H1 (cell line): ENCODE results near the gene LRWD1. TPM values are rescaled to one million over a fixed set of nuclear protein-coding genes. Genes with fewer than 3 reads are reported as not detected.

Source experiments
- CTCF ChIA-PET: fragments of 300-600 bp; sonication (Branson Sonifier 250); formaldehyde crosslinking; loops from one replicate; lab custom pipeline; 2021; ENCODE audit not compliant: partially characterized antibody; lab: Charles Lee
- POLR2A ChIA-PET: fragments of 300-600 bp; sonication (Branson Sonifier 250); formaldehyde crosslinking; loops from one replicate; lab custom pipeline; 2021; ENCODE audit warnings: inconsistent platforms; ENCODE audit not compliant: partially characterized antibody; lab: Charles Lee
- DNase-seq, 2 experiments: peaks; one replicate each; pipeline versions ENCODE4 v3.0.0 to v3.0.0-alpha.2; 2010 to 2022; ENCODE audit warnings: low spot score in 2 of 2, low read depth in 1 of 2, mixed read lengths in 1 of 2
- FAIRE-seq: peaks from 2 replicates; lab custom pipeline; 2011; peaks lifted over from hg19 to GRCh38; lab: Jason Lieb, UNC
- H2AFZ ChIP-seq: 2 replicates; pipeline ENCODE4 v1.8.1; 2012; ENCODE audit warnings: low read length, inconsistent platforms
- H2AK5ac ChIP-seq: 2 replicates; pipeline ENCODE4 v1.6.1; 2013; ENCODE audit warnings: low read depth, low read length
- H2BK120ac ChIP-seq: replicated peaks from 2 replicates; pipeline ENCODE3; 2013; ENCODE audit warnings: low read depth, low read length, inconsistent platforms
- H2BK12ac ChIP-seq: 2 replicates; pipeline ENCODE4 v1.6.1; 2013; ENCODE audit warnings: low read depth, low read length
- H2BK15ac ChIP-seq: 2 replicates; pipeline ENCODE4 v1.6.1; 2013; ENCODE audit warnings: low read length
- H2BK20ac ChIP-seq: 2 replicates; pipeline ENCODE4 v1.6.1; 2013; ENCODE audit warnings: low read length
- H2BK5ac ChIP-seq: 2 replicates; pipeline ENCODE4 v1.6.1; 2013; ENCODE audit warnings: low read depth, low read length
- H3K14ac ChIP-seq: 2 replicates; pipeline ENCODE4 v1.6.1; 2013; ENCODE audit warnings: inconsistent platforms; ENCODE audit not compliant: insufficient read length
- H3K18ac ChIP-seq: 2 replicates; pipeline ENCODE4 v1.6.1; 2013; ENCODE audit warnings: low read length; ENCODE audit errors: extremely low read depth
- H3K23ac ChIP-seq: 2 replicates; pipeline ENCODE4 v1.6.1; 2013; ENCODE audit warnings: inconsistent platforms; ENCODE audit not compliant: insufficient read length
- H3K23me2 ChIP-seq: 2 replicates; pipeline ENCODE4 v1.6.1; 2013; ENCODE audit warnings: low read depth, low read length
- H3K27ac ChIP-seq: 2 replicates; pipeline ENCODE4 v1.6.1; 2011; ENCODE audit warnings: low read depth, low read length, inconsistent platforms
- H3K27me3 ChIP-seq, 4 experiments: replicated peaks in 1 of 4; 1 replicate in 1 of 4; 2 replicates in 3 of 4; pipeline versions ENCODE4 v1.6.1 to v1.8.1; 2011 to 2013; ENCODE audit warnings: low read length in 3 of 4, mild to moderate bottlenecking in 3 of 4, inconsistent platforms in 2 of 4, mixed read lengths in 2 of 4, moderate library complexity in 1 of 4; ENCODE audit not compliant: control insufficient read depth in 3 of 4, insufficient read depth in 3 of 4; ENCODE audit errors: extremely low read depth in 1 of 4
- H3K36me3 ChIP-seq, 4 experiments: 2 replicates each; pipeline versions ENCODE4 v1.6.1 to v1.8.1; 2011 to 2013; ENCODE audit warnings: mild to moderate bottlenecking in 4 of 4, low read length in 3 of 4, moderate library complexity in 2 of 4, control low read depth in 1 of 4, inconsistent platforms in 1 of 4; ENCODE audit not compliant: insufficient read depth in 4 of 4, control insufficient read depth in 2 of 4
- H3K4ac ChIP-seq: replicated peaks from 2 replicates; pipeline ENCODE3; 2013; ENCODE audit warnings: low read length, low read depth, mixed read lengths, inconsistent platforms; ENCODE audit not compliant: insufficient read length
- H3K4me1 ChIP-seq, 4 experiments: replicated peaks in 1 of 4; 1 replicate in 1 of 4; 2 replicates in 3 of 4; pipeline versions ENCODE4 v1.6.1 to v1.8.1; 2011 to 2013; ENCODE audit warnings: low read length in 3 of 4, inconsistent platforms in 2 of 4, mixed read lengths in 1 of 4; ENCODE audit not compliant: insufficient read depth in 4 of 4, control insufficient read depth in 3 of 4
- H3K4me2 ChIP-seq, 2 experiments: 2 replicates each; pipeline versions ENCODE4 v1.6.1 to v1.8.1; 2011 to 2013; ENCODE audit warnings: low read depth in 2 of 2, low read length in 2 of 2, control low read depth in 1 of 2, inconsistent platforms in 1 of 2, mild to moderate bottlenecking in 1 of 2; ENCODE audit not compliant: insufficient read depth in 1 of 2
- H3K4me3 ChIP-seq, 4 experiments: fragments of 200-600, 300-600 bp in 1 of 4; sonication (generic), shearing (Covaris generic), sonication (Bioruptor Twin) in 1 of 4; 2 replicates each; pipeline versions ENCODE4 v1.5.1 to v1.8.1; 2011 to 2016; ENCODE audit warnings: low read length in 4 of 4, low read depth in 3 of 4, control low read depth in 2 of 4, inconsistent platforms in 2 of 4, mild to moderate bottlenecking in 2 of 4, mixed read lengths in 1 of 4, moderate library complexity in 1 of 4; ENCODE audit not compliant: insufficient read depth in 2 of 4; ENCODE audit errors: extremely low read depth in 1 of 4
- H3K56ac ChIP-seq: replicated peaks from 2 replicates; pipeline ENCODE3; 2013; ENCODE audit warnings: low read depth, mild to moderate bottlenecking, mixed read lengths, low read length, inconsistent platforms; ENCODE audit not compliant: insufficient read length
- H3K79me1 ChIP-seq: 2 replicates; pipeline ENCODE4 v1.6.1; 2013; ENCODE audit warnings: low read depth, low read length, control low read depth
- H3K79me2 ChIP-seq, 2 experiments: 2 replicates each; pipeline versions ENCODE4 v1.6.1 to v1.8.1; 2012 to 2013; ENCODE audit warnings: low read length in 2 of 2, mild to moderate bottlenecking in 2 of 2, inconsistent platforms in 1 of 2; ENCODE audit not compliant: insufficient read depth in 2 of 2, control insufficient read depth in 1 of 2
- H3K9ac ChIP-seq, 4 experiments: replicated peaks in 1 of 4; 1 replicate in 1 of 4; 2 replicates in 3 of 4; pipeline versions ENCODE4 v1.6.1 to v1.8.1; 2011 to 2013; ENCODE audit warnings: low read depth in 3 of 4, low read length in 3 of 4, control low read depth in 2 of 4, mild to moderate bottlenecking in 2 of 4, moderate library complexity in 2 of 4, inconsistent platforms in 1 of 4; ENCODE audit errors: extremely low read depth in 1 of 4
- H3K9me3 ChIP-seq, 2 experiments: 2 replicates each; pipeline versions ENCODE4 v1.6.1 to v1.8.1; 2012 to 2013; ENCODE audit warnings: mild to moderate bottlenecking in 2 of 2, moderate library complexity in 2 of 2, control low read depth in 1 of 2, inconsistent platforms in 1 of 2, low read depth in 1 of 2, low read length in 1 of 2, mixed read lengths in 1 of 2; ENCODE audit not compliant: insufficient read depth in 2 of 2
- H4K20me1 ChIP-seq, 2 experiments: replicated peaks in 1 of 2; 2 replicates each; pipeline versions ENCODE3 to v1.8.1; 2011 to 2013; ENCODE audit warnings: inconsistent platforms in 2 of 2, low read length in 2 of 2, mild to moderate bottlenecking in 1 of 2; ENCODE audit not compliant: insufficient read depth in 2 of 2, control insufficient read depth in 1 of 2
- H4K5ac ChIP-seq: 2 replicates; pipeline ENCODE4 v1.6.1; 2013; ENCODE audit warnings: low read length, low read depth, mixed read lengths, inconsistent platforms; ENCODE audit not compliant: insufficient read length
- H4K8ac ChIP-seq: 2 replicates; pipeline ENCODE4 v1.8.0; 2013; ENCODE audit warnings: mild to moderate bottlenecking, moderate library complexity, low read length, inconsistent platforms; ENCODE audit not compliant: insufficient read depth; ENCODE audit errors: extremely low read depth
- H4K91ac ChIP-seq: replicated peaks from 2 replicates; pipeline ENCODE3; 2013; ENCODE audit warnings: low read length, mixed read lengths, inconsistent platforms; ENCODE audit not compliant: insufficient read length
- ASH2L ChIP-seq: fragments of 200-600, 300-600 bp; sonication (generic); IDR thresholded peaks from one replicate; pipeline ENCODE4 v1.7.1; 2017; ENCODE audit warnings: low read length
- ATF2 ChIP-seq: IDR thresholded peaks from 2 replicates; pipeline ENCODE4 v1.6.1; 2012; ENCODE audit warnings: low read length, inconsistent platforms
- CREB1 ChIP-seq: IDR thresholded peaks from 2 replicates; pipeline ENCODE4 v1.6.1; 2012; ENCODE audit warnings: inconsistent platforms
- POU5F1 ChIP-seq: IDR thresholded peaks from 2 replicates; pipeline ENCODE4 v1.6.1; 2011; ENCODE audit warnings: low read depth, mild to moderate bottlenecking, low read length, moderate library complexity
- RAD21 ChIP-seq, 2 experiments: IDR thresholded peaks in 1 of 2; conservative IDR thresholded peaks in 1 of 2; 2 replicates each; pipeline ENCODE4 v1.6.1; 2011; ENCODE audit warnings: low read depth in 2 of 2, low read length in 2 of 2, improper control_type of control experiment in 1 of 2, inconsistent platforms in 1 of 2, mild to moderate bottlenecking in 1 of 2, moderate library complexity in 1 of 2
- SAP30 ChIP-seq: fragments of 300-600 bp; sonication (generic); IDR thresholded peaks from 2 replicates; pipeline ENCODE4 v1.7.1; 2012; ENCODE audit warnings: low read length, moderate library complexity, mild to moderate bottlenecking, inconsistent platforms; ENCODE audit not compliant: insufficient read depth, insufficient replicate concordance
- SIN3A ChIP-seq, 2 experiments: IDR thresholded peaks in 1 of 2; conservative IDR thresholded peaks in 1 of 2; 2 replicates each; pipeline ENCODE4 v1.6.1; 2011 to 2012; ENCODE audit warnings: low read length in 2 of 2, improper control_type of control experiment in 1 of 2, low read depth in 1 of 2, mild to moderate bottlenecking in 1 of 2
- WGBS, 2 experiments: shearing (Covaris generic) in 1 of 2; methylation state at CpG; one replicate each; pipeline versions ENCODE4 v1.1.6 to v1.1.7; 2013 to 2015; ENCODE audit warnings: low lambda C conversion rate in 2 of 2, mixed read lengths in 2 of 2, inconsistent platforms in 1 of 2, low coverage in 1 of 2, missing lambda C conversion rate in 1 of 2; ENCODE audit not compliant: insufficient replicate concordance in 2 of 2, insufficient coverage in 1 of 2, insufficient read length in 1 of 2; ENCODE audit errors: extremely low coverage in 1 of 2, missing lambda C conversion rate in 1 of 2; 5-methylcytosine and 5-hydroxymethylcytosine counted together
- polyA plus RNA-seq, 7 experiments: library from polyadenylated mRNA; depleted of rRNA in 3 of 7; stranded (reverse) in 5 of 7; unstranded in 2 of 7; fragments of >200 nt in 5 of 7; fragments of 200-250 nt in 2 of 7; gene quantifications; 1 replicate in 5 of 7; 2 replicates in 1 of 7; 4 replicates in 1 of 7; pipeline versions ENCODE4 v1.2.1 to v1.2.3, GENCODE V29; 2011 to 2013; ENCODE audit warnings: missing spikeins in 2 of 7, mixed read lengths in 2 of 7
- total RNA-seq: library from RNA; stranded (reverse); fragmentation: NEBNext Ultra II Directional; extraction: Animal tissue kit (Norgen Biotek cat#: 25700); gene quantifications from 2 replicates; pipeline ENCODE4 v1.2.1, GENCODE V29; 2021

The LRWD1 gene
- total and polyA plus RNA-seq, 2 of the 8 experiments (the other 6 are each of a cell fraction or from before 2014, with no cell fraction given) = 23.4 to 26.8 TPM

GRCh38 chr7:102415685-102416225 is 49.0 kb upstream of the LRWD1 start:
- POLR2A ChIA-PET = interaction anchor here (1.4 to 2.7 kb wide), 2 partner anchors 10 to 15 kb away, joined by 3 to 6 read pairs; no protein-coding TSS in a partner anchor
- no peaks in the 10 kb centered on the region for H3K9me3 ChIP-seq
- H3K23me2 ChIP-seq = no peaks in the 10 kb centered on the region
- H2BK5ac ChIP-seq = no peak overlapping the region
- no peak overlapping the region for H3K23ac ChIP-seq
- no peaks in the 10 kb centered on the region for H3K79me2 ChIP-seq
- H2BK12ac ChIP-seq = no peak overlapping the region
- no peaks in the 10 kb centered on the region; the same call in 1 of the 2 replicates for H3K79me1 ChIP-seq
- H3K27ac ChIP-seq = no peak overlapping the region
- H4K91ac ChIP-seq = no peak overlapping the region
- no peak overlapping the region for H2AK5ac ChIP-seq
- no peak overlapping the region for H3K18ac ChIP-seq
- no peak overlapping the region for H3K4me2 ChIP-seq
- H2BK15ac ChIP-seq = no peak overlapping the region
- H2AFZ ChIP-seq = no peak overlapping the region
- TF ChIP-seq CREB1 = no peak
- no peak for TF ChIP-seq ATF2
- no peak for TF ChIP-seq SIN3A (conservative IDR thresholded peaks at IDR 0.05 in 1 of 2, IDR thresholded peaks at IDR 0.05 in 1 of 2; ENCODE audit: low read depth in 1 of 2, low read length in 2 of 2)
- no peak for TF ChIP-seq POU5F1
- no peak for TF ChIP-seq ASH2L
- TF ChIP-seq RAD21 (IDR thresholded peaks at IDR 0.05 in 1 of 2, conservative IDR thresholded peaks at IDR 0.05 in 1 of 2; ENCODE audit: low read depth in 2 of 2, low read length in 2 of 2) = no peak
- TF ChIP-seq SAP30 = no peak
- TF ChIP-seq, all 59 proteins: peak for 0
- CTCF ChIA-PET = interaction anchor here (1.0 to 4.1 kb wide), 5 partner anchors 11 to 95 kb away, joined by 3 to 42 read pairs (median 4); no protein-coding TSS in a partner anchor
- Histone ChIP-seq H3K4ac (no peak overlapping the region), H3K4me1 (no peaks in the 10 kb centered on the region), H3K9ac (no peak overlapping the region), H3K56ac (no peak overlapping the region), H4K5ac (no peak overlapping the region), H2BK120ac (no peak overlapping the region), H4K20me1 (peaks cover 0 to 14% of the 10 kb centered on the region in 2 experiments), H3K14ac (no peak overlapping the region), H3K36me3 (peaks cover 3 to 19% (median 7%) of the 10 kb centered on the region in 4 experiments; a peak in 7 of 8 replicates), H3K4me3 (no peak overlapping the region), H3K27me3 (no peaks in the 10 kb centered on the region), H2BK20ac (no peak overlapping the region), H4K8ac (no peak overlapping the region; the same call in 1 of the 2 replicates)
- no peak for DNase-seq
- no peak for FAIRE-seq
- 94% methylated on average over 12 of the region's 12 CpGs; no CpG with 5 or more reads in 1 of the 2 experiments for WGBS, 2 experiments
